NCI-H69 (cell line): ENCODE results near the gene DGKH.
A peak's percentile ranks its signal among the peaks of the same experiment; 100 is the strongest.
"Not testable (repeated sequence)": the region's sequence is repeated elsewhere in the genome, so short reads cannot be mapped to it uniquely, and the experiment has no call there.

Experiments
- DNase-seq: peaks from one replicate; lab custom pipeline; 2025; lab: John Stamatoyannopoulos, UW

DGKH gene

DNA sequence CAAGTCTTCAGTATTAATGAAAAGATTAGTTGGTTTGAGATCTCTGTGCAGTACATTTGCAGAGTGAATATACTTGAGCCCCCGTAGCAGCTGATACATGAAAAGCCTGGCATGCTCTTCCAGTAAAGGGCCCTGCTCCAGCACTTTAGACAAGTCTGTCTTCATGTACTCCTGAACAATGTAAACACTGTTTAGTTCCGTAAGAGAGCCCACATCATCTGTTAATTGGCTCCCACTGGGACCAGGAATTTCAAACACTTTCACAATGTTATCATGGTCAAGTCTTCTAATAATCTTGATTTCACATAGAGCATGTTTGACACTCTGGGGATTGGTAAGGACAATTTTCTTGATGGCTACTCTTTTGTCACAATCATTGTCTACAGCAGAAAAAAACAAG lies 22.2 kb downstream of the DGKH start:
- not testable (repeated sequence) for DNase-seq

DNA sequence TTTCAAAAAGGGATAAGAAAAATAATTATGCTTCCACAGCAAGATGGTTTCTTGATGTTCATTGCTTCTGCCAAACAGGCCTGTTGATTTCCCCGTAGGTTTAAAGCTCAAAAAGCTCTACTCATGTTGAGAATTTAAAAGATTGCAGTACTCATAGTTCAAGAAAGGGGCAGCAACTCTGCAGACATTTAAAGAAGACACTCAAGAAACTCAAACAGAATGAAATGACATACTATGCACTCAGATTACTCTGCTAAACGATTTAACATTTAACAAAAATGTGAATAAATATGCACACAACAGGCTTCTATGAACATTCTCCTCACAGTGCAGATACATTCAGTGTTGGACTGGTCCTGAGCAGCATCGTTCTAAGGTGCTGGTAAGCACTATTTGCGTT lies 22.7 kb downstream of the DGKH start:
- not testable (repeated sequence) for DNase-seq

DNA sequence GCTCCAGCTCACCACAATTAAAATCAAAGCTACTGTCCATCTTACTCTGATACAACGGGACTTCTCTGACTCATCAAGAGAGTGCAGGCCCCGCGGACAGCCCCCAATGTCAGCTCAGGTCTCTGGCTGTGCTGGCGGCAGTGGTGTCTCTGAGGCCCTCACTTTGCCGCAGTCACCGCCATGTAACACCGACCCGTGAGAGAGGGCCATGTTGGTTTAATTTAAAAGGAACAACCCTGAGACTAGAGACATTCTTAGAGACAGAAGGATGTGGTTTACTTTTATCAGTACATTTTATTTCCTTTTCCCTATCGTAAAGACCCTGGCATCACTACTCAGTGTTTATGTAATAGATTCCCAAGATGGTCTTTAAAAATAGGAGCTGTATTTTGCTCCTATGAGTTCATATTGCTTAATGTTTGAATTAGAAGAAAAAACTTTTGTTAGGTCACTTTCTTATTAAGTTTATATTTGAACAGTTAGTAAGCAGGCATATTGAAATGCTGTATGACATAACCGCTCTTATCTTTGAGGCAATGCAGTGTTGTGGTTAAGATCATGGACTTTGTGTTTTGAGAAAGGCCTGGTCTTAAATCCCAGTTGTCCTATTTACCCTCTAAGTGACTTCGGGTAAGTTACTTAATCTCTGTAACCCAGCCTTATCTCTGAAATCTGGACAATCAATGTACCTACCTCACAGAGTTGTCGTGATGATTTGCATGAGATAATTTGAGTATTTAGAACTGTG lies 23.4 kb downstream of the DGKH start:
- no peak for DNase-seq

DNA sequence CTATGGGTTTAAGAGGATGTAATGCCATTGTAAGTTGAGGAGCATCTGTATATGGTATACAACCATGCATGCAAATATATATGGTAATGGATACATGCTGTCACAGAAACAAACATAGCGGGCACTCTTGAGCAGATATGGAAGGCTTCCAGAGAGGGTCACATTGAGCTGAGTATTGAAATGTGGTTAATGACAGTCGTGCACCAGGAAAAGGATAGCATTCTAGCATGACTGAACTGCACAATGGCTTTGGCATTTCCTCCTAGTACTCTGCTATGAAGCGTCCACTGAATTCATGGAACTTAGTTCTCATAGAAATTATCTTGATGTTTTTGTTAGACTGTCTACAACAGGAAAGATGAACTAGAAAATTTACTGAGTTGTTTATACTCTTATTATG lies 25.2 kb downstream of the DGKH start:
- DNase-seq, result no peak

DNA sequence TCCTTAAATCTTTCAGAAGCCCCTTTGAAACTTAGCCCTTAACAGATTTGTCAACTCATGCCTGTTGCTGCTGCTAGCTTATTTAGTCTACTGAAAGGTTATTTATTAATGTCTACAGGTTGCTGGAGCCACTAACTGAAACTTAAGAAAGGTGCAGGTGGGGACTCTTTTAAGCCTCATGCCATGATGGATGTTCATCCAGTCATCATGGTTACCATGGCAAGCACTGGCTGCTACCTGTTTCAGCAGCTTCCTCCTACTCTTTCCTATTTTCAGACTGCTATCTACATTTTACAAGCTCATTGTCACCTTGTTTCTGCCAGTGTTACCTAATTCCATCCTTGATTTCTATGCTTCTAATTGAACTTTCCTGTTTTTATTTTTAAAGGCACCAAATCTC lies 27.1 kb downstream of the DGKH start:
- peak; percentile 26 for DNase-seq

DNA sequence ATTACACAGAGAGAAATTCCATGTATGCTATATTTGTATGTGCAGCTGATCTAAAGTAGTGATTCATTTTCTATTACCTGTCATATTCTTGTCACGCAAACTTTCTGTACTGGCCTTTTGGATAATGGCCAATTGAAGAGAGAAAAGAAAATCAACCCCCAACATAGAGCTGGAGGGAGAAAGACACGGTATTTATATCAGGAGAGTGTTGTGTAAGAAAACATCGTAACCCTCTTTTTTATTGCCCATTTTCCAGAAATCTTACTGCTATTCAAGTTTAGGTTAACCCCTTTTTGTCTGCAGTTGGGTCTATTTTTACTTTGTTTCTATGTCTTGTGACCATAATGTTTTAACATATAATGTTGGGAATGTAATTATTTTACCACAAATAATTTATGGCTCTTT lies 27.9 kb downstream of the DGKH start:
- DNase-seq, result no peak

DNA sequence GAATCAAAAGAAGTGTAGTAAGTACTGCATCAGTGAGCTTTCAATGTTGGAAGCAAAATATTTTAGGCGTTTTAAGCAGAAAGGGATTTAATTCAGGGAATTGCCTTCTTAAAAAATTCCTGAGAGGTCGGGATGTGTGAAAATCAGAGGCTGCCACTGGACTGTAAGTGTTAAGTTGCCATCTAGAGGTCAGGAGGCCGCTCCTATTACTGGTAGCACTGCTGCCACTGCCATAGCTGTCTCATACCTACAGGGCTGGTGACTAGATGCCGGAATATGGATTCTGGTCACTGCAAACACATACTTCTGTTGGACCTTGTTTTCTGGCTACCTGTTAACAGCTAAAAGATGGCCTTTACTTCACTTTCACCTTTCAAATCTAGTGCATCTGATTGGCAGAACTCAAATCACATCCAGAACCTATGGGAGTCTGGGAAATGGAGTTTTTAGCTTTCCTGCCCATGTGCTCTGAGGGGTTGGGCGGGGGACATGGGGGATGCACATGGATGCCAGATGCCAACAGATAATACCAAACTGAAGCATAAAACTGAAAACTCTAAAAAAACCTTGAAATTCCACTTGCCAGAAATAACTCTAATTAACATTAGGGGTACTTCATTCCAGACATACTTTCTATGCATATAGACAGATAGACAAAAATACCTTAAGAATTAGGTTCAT lies 29.8 kb downstream of the DGKH start:
- DNase-seq, result no peak

DNA sequence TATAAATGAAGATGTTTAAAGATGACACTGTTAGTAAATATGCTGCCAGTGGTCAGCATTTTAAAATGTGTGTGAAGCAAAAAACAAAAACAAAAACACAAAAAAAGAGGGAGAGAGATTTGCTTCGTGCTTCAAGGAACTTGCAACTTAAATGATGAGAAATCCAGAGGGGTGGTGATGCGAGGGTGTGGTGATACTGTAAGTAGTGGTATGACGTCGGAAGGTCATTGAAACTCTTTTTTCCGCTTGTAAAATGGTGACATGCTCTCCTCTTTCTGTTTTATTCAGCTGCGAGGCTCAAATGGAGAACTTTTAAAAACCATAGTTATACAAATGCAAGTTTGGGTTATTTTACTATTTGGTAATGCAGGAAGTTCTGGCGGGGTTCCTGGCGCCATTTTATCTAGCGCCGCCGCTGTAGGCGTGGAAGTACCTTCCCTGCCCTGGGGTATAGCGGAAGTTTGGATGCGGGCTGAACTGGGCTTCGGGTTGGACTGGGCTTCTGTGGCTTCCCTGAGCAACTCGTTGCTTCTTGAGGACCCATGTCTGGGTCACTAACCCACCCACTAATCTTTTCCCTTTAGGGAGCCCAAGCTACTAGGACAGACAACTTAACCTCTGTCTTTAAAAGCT lies 34.8 kb downstream of the DGKH start:
- DNase-seq, result no peak

DNA sequence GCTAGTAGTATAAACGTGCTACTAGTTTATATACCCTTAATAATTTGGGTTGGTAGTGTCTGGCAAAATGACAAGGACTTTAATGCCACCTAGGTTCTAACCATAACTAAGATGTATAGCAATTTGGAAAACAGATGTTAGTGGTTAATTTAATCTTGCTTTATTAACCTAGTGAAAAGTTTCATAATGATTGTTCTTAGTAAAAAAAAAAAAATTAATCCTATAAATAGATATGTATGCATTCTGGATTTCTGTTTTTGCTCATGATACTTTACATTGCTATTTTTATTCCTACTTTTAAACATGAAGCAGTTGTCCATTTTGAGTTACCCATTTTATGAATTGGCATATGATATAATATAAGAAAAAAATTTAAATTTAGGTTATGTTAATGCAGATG lies 36.3 kb downstream of the DGKH start:
- DNase-seq, result no peak

DNA sequence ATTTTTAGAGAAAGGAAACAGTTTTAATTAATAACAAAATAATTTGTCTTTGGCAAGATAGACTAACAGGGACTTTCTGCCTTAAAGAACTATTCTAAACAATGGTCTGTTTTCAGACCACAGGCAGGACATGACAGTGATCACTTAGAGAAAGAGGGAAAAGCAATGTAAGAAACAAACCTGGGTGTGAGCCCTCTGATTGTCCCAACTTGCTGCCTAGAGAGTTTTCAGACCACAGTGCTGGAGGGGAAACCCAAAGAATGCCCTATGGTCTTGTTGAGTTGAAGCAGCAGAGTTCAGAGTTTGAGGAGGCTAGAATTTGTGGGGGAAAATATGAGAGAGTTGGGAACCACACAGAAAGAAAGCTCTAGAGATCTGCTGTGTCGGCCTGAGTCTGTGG lies 38.1 kb downstream of the DGKH start:
- DNase-seq, result no peak

DNA sequence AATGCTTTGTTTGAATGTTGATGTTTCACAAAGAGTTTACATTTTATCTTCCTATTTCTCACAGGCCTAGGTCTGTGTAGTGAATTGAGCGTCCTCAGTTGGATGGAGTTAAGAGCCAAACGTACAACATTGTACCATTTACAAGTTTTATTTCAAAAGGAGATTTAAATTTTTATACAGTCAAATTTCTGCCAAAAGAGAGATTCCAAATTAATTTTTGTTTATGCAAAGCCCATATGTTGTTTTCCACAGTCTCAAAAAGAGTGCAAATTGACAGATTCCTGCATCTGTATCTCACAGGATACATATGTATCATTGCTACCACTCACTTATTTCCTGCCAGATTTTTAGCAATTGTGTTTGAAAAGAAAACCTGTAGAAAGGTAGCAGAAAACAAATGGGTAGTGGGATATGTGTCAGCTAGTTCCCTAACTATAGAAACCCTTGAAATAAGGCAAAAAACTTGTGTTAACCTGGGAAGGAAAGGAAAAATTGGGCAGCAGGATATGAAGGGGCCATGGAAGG lies 46.1 kb downstream of the DGKH start:
- no peak for DNase-seq

DNA sequence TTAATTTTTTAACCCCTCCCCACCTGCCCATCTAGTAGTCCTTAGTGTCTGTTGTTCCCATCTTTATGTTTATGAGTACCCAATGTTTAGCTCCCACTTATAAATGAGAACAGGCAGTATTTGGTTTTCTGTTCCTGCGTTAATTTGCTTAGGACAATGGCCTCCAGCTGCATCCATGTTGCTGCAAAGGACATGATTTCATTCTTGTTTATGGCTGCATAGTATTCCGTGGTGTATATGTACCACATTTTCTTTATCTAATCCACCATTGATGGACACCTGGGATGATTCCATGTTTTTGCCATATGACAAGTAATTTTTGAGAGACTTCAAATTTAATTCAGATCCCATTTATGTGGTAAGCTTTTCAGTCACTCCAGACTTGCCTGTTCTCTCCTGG lies 47.8 kb downstream of the DGKH start:
- DNase-seq, result not testable (repeated sequence)

DNA sequence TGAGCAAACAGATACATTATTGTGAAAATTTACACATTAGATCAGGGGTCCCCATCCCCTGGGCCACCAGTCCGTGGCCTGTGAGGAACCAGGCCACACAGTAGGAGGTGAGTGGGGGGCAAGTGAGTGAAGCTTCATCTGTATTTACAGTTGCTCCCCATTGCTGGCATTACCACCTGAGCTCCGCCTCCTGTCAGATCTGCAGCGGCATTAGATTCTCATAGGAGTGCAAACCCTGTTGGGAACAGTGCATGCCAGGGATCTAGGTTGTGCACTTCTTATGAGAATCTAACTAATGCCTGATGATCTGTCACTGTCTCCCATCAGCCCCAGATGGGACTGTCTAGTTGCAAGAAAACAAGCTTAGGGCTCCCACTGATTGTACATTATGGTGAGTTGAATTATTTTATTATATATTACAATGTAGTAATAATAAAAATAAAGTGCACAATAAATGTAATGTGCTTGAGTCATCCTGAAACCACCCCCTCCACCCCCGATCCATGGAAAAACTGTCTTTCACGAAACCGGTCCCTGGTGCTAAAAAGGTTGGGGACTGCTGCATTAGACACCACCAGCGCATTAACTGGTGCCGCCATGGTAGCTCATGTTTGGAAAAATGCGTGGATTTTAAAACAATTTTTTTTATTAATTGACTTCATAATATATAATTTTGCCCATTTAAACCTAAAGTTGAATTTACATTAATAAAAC lies 51.7 kb downstream of the DGKH start:
- DNase-seq, result no peak

DNA sequence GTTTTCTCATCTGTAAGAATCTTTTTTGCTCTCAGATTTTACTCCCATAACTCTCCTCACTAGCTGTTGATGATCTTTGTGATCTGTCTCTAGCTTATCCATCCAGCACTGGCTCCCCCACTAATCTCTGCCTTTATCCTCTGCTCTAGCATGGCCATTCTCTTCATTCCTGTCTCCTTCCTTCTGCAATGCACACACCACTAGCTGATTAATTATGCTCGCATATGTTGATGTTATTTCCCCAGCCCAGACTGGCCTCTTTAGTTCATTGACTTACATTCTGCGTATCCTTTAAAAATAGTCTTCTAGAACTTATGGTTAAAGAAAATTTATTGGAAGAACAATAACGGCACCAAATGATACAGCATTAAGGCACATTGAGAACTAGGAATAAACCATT lies 52.5 kb downstream of the DGKH start:
- no peak for DNase-seq

DNA sequence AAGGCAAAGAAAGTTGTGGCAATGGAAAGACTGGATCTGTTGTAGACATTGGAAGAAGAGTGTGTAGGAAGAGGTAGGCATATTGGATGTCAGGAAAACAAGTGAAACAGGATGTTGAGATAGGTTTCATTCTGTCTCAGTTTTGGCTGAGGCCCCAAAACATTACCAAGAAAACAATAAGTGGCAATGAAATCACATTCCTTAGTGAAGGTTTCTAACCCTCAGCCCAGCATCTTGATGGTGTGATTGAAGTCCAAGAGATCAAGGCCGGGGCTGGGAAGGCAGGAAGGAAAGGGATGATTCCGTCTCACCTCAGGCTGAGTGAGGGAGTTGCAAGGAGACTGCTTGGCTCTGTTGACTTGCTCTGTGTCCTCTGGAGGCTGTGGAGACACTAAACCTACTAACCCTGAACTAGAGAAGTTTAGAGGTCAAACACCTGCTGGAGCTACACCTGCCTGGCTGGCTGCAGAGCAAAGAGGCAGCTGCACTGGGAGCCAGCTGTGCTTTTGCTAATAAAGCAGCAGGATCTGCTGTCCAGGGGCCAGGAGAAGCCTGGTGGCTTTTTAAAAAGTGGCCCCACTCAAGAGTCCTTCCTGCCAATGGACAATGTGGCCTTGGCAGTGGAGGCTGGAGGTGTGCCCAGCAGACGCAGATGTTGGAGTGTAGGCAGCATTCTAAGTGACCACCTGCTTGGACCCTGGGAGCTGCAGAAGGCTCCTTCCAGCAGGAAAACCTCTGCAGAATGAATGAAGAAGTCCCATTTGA lies 53.6 kb downstream of the DGKH start:
- DNase-seq, result peak; percentile 53

DNA sequence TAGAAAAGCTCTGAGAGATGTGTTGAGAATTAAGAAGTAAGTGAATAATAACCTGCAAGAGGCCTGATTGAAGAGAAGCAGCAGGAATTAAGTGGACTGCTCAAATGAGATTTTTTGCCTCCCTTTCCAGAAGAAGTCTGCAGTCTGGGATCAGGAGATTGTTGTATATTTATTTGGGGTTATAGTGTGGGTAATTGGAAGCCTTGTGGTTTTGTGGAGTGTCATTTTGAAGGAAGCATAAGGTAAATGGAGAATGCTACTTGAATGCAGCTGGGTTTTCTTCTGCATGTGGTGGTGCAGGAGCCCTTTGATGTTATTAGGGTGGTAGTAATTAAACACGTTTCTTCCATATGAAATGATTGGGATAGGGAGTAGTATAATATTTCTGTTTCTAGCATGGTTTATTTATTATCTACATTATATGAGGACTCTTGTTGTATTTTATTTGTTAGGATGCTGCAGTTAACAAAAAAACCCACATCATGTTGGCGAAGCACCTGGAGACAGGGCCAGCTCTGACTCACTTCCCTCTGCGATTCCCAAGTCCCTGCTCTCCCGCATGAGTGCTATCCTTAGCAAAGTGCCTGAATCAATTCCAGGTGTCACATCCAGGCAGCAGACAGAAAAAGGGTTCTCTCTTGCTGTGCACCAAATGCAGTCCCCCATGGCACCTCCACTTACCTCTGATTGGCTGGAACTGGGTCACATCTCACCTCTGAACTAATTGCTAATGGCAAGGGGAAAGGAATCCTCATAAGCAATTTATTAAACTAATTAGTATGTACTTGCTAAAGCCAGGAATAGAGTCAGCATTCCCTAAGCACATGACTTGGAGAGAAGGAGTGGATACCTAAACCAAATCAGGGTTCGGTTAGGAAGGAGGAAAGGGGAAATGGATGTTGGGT lies 54.8 kb downstream of the DGKH start:
- no peak for DNase-seq

DNA sequence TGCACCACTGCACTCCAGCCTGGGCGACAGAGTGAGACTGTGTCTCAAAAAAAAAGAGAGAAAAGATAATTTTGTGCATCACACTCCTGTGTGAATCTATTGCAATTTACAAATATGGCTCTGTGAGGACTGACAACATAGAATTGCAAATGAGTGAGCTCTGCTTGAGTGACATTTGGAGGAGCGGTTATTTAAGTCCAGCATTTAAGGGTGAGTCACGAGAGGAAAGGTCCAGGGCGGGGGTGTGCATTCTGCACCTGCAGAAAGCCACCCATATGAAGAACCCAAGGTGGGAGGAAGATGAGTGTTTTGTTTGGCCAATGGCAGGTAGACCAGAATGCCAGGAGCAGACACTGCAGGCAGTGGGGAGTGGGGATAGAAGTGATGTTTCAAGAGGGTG lies 58.5 kb downstream of the DGKH start:
- DNase-seq, result no peak

DNA sequence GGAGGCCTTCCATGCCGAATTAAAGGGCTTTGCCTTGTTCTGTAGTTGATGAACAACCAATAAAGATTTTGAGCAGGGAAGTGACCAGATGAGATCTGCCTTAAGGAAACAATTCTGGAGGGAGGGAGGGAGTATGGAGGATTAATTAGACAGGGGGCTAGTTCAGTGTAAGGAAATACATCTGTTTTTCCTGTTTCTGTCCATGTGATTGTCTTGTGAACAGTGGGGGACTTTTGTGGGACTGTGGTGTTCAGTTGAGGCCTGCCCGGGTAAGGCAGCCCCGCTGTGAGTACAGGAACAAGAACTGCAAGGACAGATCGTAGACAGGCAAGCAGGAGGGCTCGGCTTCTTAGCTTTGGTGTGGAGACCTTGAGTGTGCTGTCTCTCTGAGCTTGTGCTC lies 59.0 kb downstream of the DGKH start:
- DNase-seq, result peak; percentile 72

DNA sequence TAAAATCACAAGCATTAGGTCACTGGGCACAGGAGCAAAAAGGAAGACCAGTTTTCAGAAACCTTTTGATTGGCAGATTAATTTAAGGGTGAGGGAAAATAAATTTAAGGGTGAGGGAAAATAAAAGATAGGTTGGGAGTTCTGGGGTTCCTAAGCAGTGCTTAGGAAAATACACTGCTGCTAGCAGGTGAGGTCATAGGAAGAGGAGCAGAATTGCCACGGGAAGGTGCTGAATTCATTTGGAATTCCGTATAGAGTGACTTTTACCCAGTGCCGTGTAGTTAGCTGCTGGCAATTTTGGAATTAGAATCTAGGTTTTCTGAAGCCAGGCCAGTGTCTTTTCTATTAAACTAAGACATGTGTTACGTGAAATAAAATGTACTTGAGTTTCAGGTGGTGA lies 59.8 kb downstream of the DGKH start:
- peak; percentile 36 for DNase-seq

DNA sequence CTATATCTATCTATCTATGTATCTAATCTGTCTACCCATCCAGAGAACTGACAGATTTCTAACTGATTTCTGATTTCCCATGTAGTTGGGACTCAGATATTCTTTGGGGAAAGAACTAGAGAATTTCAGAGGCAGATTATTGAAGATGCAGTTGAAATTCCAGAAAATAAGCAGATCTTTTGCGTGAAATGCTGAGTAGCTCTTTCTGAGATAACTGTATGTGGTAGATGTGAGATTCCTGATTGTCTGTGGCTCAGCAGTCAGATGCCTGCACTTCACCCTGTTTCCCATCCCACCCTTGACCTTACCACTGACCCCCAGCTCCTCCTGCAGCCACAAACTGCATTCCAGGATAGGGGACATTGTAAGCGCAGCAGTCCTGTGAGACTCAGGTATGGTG lies 61.5 kb downstream of the DGKH start:
- no peak for DNase-seq
